OCI-LY7 (cell line): ENCODE measurements around the gene ABCF1. TPM values are rescaled to one million over a fixed set of nuclear protein-coding genes. Genes with fewer than 3 reads are reported as not detected.

Experiments used
- BruUV-seq: library from RNA; stranded (reverse); fragments of 400-500 nt; replicated peaks from 2 replicates; lab custom pipeline; 2021; lab: Mats Ljungman, UMichigan
- CTCF ChIA-PET: fragments of 300-600 bp; sonication (Branson Sonifier 250); formaldehyde crosslinking; loops from one replicate; lab custom pipeline; 2022; ENCODE audit warnings: antibody characterized with exemption; ENCODE audit not compliant: unreplicated experiment; lab: Charles Lee
- POLR2A ChIA-PET: fragments of 300-600 bp; sonication (Branson Sonifier 250); formaldehyde crosslinking; loops from one replicate; lab custom pipeline; 2022; ENCODE audit warnings: antibody characterized with exemption; lab: Charles Lee
- DNase-seq: peaks from one replicate; pipeline ENCODE4 v3.0.0-alpha.2; 2015; ENCODE audit warnings: low spot score
- H2AFZ ChIP-seq: fragments of 200-600 bp; sonication (generic), shearing (Covaris generic); 2 replicates; pipeline ENCODE4 v1.6.1; 2014; ENCODE audit warnings: mild to moderate bottlenecking, antibody characterized with exemption, low read length, moderate library complexity
- H3K27ac ChIP-seq: fragments of 200-600 bp; sonication (generic); 2 replicates; pipeline ENCODE4 v1.5.1; 2014; ENCODE audit warnings: mixed run types, low read depth, mild to moderate bottlenecking, moderate library complexity, low read length, inconsistent platforms; ENCODE audit not compliant: poor library complexity, severe bottlenecking
- H3K36me3 ChIP-seq: fragments of 200-600 bp; sonication (generic); 2 replicates; pipeline ENCODE4 v1.6.1; 2014; ENCODE audit warnings: mild to moderate bottlenecking, antibody characterized with exemption, low read length, moderate library complexity, mixed read lengths; ENCODE audit not compliant: insufficient read depth
- H3K4me1 ChIP-seq: fragments of 200-600 bp; sonication (generic); 2 replicates; pipeline ENCODE4 v1.5.1; 2014; ENCODE audit warnings: mild to moderate bottlenecking, low read length; ENCODE audit not compliant: insufficient read depth, poor library complexity, severe bottlenecking
- H3K4me2 ChIP-seq: fragments of 200-600 bp; sonication (generic); 2 replicates; pipeline ENCODE4 v1.6.1; 2014; ENCODE audit warnings: mild to moderate bottlenecking, low read length
- H3K4me3 ChIP-seq: fragments of 200-600 bp; sonication (generic); 2 replicates; pipeline ENCODE4 v1.5.1; 2014; ENCODE audit warnings: mild to moderate bottlenecking, low read depth, low read length; ENCODE audit not compliant: poor library complexity, severe bottlenecking
- H3K79me2 ChIP-seq: fragments of 200-600 bp; sonication (generic); 2 replicates; pipeline ENCODE4 v1.6.1; 2016; ENCODE audit warnings: low read depth, mild to moderate bottlenecking, low read length, moderate library complexity, mixed read lengths; ENCODE audit not compliant: insufficient read depth
- H3K9me2 ChIP-seq: fragments of 200-600 bp; sonication (generic); 2 replicates; pipeline ENCODE4 v1.6.1; 2016; ENCODE audit warnings: mild to moderate bottlenecking, low read length, mixed read lengths; ENCODE audit not compliant: insufficient read depth
- H3K9me3 ChIP-seq: fragments of 200-600 bp; sonication (generic); 2 replicates; pipeline ENCODE4 v1.6.1; 2014; ENCODE audit warnings: mild to moderate bottlenecking, mixed run types, low read length, mixed read lengths
- H4K20me1 ChIP-seq: fragments of 200-600 bp; sonication (generic); 2 replicates; pipeline ENCODE4 v1.6.1; 2014; ENCODE audit warnings: mild to moderate bottlenecking, antibody characterized with exemption, low read length, moderate library complexity, mixed read lengths; ENCODE audit not compliant: insufficient read depth
- CTCF ChIP-seq: fragments of 200-600 bp; sonication (generic); conservative IDR thresholded peaks from 2 replicates; pipeline ENCODE4 v1.5.1; 2014; ENCODE audit warnings: mild to moderate bottlenecking, antibody characterized with exemption, low read length, moderate library complexity, mixed read lengths
- EZH2phosphoT487 ChIP-seq: fragments of 200-600 bp; sonication (generic); IDR thresholded peaks from 2 replicates; pipeline ENCODE4 v1.6.1; 2018; ENCODE audit warnings: low read depth, borderline replicate concordance, mild to moderate bottlenecking, mixed run types, antibody characterized with exemption, low read length, moderate library complexity, mixed read lengths
- intact Hi-C: fragments of 100-400 bp; cut with micrococcal nuclease; formaldehyde crosslinking; loops from one replicate; pipeline ENCODE4 v1.10.0; 2022; ENCODE audit not compliant: unreplicated experiment
- total RNA-seq, 2 experiments: library from RNA; depleted of rRNA in 1 of 2; stranded (reverse); fragments of >200 nt in 1 of 2; shearing (Covaris generic) in 1 of 2; gene quantifications; 2 replicates each; pipeline ENCODE4 v1.2.3, GENCODE V29; 2014 to 2022

ABCF1 gene
- total RNA-seq, 2 experiments from 2014 or later, result 53.0 to 86.7 TPM

GRCh38 chr6:30541515-30542403 is 29.5 kb upstream of the ABCF1 start:
- H3K9me2 ChIP-seq, result no peaks in the 10 kb centered on the region
- DNase-seq, result peak; percentile 87
- no peaks in the 10 kb centered on the region for H4K20me1 ChIP-seq
- peak overlapping the region; percentile 46 for H3K4me3 ChIP-seq
- intact Hi-C loops, result loop anchor here (1.0 to 5.0 kb wide), 4 partner anchors 55 to 191 kb away; partner anchors contain the start of gene DHX16
- BruUV-seq, result no TSS peak
- peaks cover 15% of the 10 kb centered on the region for H3K4me1 ChIP-seq
- H3K79me2 ChIP-seq, result no peaks in the 10 kb centered on the region
- CTCF ChIA-PET, result interaction anchor here (0.6 to 1.6 kb wide), 6 partner anchors 9 to 143 kb away, joined by 3 to 7 read pairs (median 4); no protein-coding TSS in a partner anchor
- no peaks in the 10 kb centered on the region for H3K9me3 ChIP-seq
- peak overlapping the region; percentile 20 for H3K27ac ChIP-seq
- H2AFZ ChIP-seq, result peak overlapping the region; percentile 37; the same call in 1 of the 2 replicates
- peaks cover 30% of the 10 kb centered on the region for H3K36me3 ChIP-seq
- TF ChIP-seq EZH2phosphoT487, result no peak
- TF ChIP-seq CTCF, result peak; percentile 100
- peak overlapping the region; percentile 64 for H3K4me2 ChIP-seq
- POLR2A ChIA-PET, result interaction anchor here (0.7 to 1.4 kb wide), 4 partner anchors 38 to 74 kb away, joined by 3 to 5 read pairs (median 3); no protein-coding TSS in a partner anchor

- H3K4me1 ChIP-seq, result peaks cover 15% of the 10 kb centered on the region
- DNase-seq, result peak; percentile 61
- intact Hi-C loops, result loop anchor here (5.0 kb wide), 2 partner anchors 130 to 190 kb away; partner anchors contain the start of gene DHX16
- H3K9me2 ChIP-seq, result no peaks in the 10 kb centered on the region
- no peaks in the 10 kb centered on the region for H3K9me3 ChIP-seq
- H4K20me1 ChIP-seq, result no peaks in the 10 kb centered on the region
- peak overlapping the region; percentile 37; the same call in 1 of the 2 replicates for H2AFZ ChIP-seq
- H3K79me2 ChIP-seq, result no peaks in the 10 kb centered on the region
- BruUV-seq, result no TSS peak
- POLR2A ChIA-PET, result interaction anchor here (0.7 to 1.3 kb wide), 2 partner anchors 38 to 73 kb away, joined by 3 read pairs; no protein-coding TSS in a partner anchor
- TF ChIP-seq CTCF, result no peak
- TF ChIP-seq EZH2phosphoT487, result no peak
- peaks cover 36% of the 10 kb centered on the region for H3K36me3 ChIP-seq
- H3K4me2 ChIP-seq, result peak overlapping the region; percentile 64
- peak overlapping the region; percentile 46 for H3K4me3 ChIP-seq
- CTCF ChIA-PET, result interaction anchor here (1.6 kb wide), 1 partner anchor 60 kb away, joined by 7 read pairs; no protein-coding TSS in a partner anchor
- H3K27ac ChIP-seq, result peak overlapping the region; percentile 20
Measured at GRCh38 chr6:30542404-30542725, 28.9 kb upstream of the ABCF1 start.
